CD4-positive, alpha-beta T cell treated with Interleukin-2 at 100 ng/mL for 4 hours (primary cell): ENCODE measurements around the gene ANO2.

Source experiments
- DNase-seq: peaks from one replicate; pipeline ENCODE4 v3.0.0-alpha.2; 2020; ENCODE audit warnings: low spot score

Gene ANO2

DNA sequence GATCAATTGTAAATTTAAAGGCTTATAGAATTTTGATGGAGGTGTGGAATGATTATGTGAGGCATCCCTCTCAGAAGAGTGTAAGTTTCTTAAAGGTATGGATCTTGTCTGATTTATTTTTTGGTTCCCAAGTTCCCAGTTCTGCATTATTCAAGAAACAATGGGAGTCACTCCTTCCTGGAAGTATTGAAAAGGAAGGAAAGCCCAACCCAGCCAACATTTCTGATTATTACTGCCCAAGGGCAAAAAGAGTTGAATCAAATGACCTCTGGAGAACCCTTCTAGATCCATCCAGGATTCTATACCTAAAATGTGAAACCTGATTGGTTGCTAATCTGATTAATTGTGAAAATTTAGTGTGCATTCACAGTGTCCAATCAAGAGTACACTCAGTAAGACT is 166.2 kb downstream of the ANO2 start:
- DNase-seq = no peak

DNA sequence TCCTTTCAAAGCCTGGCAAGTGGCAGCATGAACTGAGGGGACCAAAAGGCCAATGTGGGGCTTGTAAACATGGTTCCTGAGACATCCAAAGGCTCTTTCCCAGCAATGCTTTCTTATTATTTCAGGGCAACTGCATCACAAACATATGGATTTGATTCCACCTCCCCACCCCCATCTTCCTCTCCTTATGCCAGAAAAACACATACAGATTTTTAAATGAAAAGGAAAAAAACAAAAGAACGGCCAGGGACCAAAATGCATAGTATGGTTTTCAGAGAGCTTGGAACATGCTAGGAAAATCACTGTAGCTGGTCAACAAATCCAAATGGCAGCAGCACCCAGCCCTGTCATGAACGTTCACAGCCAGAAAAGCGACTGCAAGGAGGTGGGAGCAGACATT is 167.6 kb downstream of the ANO2 start:
- no peak for DNase-seq

DNA sequence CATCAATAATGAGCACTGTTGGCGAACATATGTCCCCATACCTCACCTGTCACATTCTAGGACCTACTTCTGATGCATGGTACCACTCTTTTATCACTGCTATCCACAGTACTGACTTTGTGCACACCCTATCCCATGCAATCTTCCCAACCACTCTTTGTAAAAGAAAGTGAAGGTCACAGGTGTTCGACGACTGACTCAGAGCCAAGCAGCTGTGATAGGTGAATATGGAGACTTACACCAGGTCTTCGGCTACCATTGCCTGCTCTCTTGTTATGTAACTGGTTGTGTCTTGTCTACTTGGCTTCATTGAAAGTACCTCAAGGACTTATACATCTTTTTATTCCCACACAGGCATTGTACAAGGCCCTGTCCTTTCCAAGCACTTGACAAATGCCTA is 169.0 kb downstream of the ANO2 start:
- DNase-seq = no peak

DNA sequence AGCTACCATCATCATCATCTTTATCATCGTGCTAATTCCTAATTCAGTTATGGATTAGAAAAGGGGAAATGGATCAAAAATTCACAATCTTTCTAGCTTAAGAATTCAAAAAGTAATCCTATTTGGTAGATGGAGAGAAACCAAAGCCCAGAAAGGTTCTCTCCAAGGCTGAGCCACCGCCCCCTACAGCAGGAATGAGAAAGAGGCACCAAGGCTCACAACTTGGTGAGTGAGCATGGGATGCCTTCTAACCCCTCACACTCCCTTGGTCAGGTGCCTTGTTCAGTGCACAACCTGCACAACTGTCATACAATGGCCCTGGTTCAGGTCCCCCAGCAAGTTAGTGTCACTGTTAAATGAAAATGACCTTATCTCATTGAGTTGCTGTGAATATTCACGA is 171.5 kb downstream of the ANO2 start:
- no peak for DNase-seq

DNA sequence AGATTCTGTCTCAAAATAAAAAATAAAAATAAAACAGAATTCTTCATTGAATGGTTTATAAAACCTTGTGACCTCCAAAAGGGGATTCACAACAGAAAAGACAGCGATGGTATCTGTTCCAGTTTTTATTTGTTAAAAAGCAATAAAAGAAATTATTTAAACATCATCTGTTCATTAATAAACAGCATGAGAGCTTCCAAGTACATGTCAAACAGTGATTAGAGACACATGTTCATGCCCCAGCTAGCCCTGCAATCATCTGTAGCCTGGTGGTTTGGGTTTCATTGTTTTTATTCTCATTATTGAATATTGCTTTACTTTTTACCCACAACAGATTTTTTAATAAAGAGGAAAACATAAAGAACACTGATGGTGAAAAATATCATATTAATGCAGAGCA is 173.3 kb downstream of the ANO2 start:
- DNase-seq = no peak

DNA sequence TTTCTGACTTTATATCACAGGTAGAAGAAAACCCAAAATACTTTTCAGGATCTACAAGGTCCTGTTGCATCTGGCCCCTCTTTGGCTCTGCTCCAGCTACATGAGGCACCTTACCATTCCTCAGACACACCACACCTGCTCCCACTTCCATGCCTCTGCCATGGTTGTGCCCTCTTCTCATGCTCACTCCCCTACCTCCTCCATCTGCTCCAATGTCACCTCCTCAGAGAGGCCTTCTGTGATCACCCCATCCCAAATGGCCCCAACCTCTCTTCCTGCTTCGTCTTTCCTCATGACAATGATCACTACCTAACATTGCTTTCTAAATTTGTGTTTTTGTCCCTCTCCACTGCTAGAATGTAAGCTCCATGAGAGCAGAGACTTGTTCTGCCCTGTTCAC is 174.3 kb downstream of the ANO2 start:
- no peak for DNase-seq

DNA sequence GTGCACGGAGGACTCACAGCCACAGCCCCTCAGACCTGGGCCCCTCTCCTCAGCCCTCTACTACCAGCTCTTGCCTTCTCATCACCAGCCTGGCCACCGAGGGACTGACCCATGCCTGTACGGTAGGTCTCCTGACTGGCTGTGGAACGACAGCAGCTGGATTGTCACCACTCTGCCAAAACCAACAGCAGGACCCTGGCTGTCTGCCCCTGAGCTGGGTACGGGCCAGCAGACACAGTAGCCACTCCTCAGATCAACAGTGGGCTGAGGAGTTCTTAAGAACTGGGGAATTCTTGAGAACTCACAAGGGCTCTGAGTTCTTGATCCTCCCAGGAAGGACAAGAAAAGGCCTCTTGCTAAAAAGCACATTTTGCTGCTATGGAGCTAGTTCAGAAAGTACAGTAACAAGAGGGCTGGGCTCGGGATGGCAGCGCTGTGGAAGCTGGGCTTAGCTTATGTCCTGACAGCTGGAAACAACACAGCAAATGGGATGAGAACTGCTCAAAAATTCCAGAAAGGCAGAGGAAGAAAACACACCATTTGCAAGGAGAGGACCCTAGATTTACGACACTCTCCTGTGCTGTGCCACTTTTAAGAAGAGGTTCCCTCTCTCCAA is 176.4 kb downstream of the ANO2 start:
- DNase-seq = no peak

DNA sequence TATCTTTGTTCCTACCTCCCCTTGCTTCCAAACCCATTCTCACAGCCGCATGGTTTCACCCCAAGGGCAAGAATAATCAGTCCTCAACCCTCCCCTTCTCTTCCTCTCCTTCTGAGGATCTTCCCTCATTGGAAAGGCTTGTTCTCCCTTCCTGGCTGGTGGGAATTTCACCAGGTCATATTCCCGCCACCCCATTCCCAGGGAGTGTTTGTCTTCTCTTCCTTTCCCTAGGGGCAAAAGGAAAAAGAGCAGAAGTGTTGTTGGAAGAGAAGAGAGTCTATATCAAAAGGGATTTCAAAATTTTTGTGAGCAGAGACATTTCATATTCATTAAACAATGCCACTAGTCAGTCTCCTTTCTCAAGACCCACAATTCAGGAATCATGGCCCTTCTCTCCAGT is 176.9 kb downstream of the ANO2 start:
- no peak for DNase-seq

DNA sequence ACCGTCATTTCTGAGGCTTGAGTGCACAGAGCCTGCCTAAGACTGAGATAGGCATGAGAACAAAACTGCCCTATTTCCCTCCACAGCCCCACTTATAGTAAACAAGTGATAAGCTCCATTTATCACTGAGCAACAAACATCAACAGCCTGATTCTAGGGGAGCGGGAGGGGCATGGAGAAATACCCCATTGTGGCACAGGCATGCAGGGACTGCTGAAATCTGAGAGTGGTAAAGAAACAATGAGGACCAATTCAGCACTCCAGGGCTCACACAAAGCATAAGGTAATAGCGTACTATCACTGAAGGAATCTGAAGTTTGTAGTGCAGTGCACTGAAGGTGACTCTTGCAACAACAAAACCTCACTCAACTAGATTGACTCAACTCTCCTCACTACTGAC is 186.7 kb downstream of the ANO2 start:
- no peak for DNase-seq

DNA sequence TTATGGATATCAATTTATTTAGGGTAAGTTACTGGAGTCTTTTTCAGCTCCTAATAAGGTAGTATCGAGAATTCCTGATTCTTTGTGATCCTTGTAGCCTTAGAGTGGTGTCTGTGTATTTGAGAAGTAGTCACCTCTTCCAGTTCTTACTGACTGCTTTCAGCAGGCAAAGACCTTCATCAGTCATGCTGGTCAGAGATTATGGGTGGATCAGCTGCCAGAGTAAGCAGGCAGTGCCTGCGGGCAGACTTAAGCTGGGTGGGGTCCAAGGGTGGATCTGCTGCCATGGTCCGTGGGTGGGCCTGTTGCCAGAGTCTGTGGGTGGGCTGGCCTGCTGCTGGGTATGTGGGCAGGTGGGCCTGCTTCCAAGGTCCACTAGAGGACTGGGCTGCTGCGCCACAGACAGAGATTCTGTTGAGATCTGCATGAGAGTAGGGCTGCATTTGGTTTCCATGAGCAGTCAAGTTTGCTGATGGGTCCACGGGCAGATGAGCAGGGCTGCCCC is 188.7 kb downstream of the ANO2 start:
- DNase-seq = no peak

DNA sequence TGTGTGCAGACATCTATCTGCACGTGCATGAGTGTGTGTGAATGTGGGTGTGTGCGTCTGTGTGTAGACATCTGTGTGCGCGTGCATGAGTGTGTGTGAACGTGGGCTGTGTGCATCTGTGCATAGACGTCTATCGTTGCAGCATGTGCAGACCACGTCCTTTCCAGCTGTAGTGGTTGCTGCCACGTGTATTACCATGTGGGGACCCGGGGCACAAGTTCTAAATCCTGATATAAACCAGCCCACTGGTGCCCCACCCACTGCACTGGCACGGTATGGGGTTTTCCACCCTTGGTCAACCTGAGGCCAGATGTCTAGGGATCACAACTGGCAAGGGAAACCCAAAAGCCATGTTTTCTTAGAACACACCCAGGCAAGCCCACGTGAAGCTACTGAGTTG is 197.0 kb downstream of the ANO2 start:
- no peak for DNase-seq

DNA sequence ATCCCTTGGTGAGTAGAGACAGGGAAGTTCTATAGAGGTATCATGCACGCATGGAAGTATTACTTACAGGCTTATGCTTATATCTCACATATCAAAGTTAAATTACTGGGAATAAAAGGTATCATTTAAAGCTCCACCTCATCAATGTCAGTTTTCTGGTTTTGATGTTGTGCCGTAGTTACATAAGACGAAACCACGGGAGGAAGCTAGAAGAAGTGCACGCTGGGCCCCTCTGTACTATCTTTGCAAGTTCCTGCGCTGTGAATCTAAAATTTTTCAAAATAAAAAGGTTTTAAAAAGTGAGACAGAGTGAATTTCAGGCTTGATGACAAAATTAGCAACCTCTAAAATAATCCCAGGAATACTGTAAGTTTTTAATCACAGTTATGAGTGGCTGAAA is 198.1 kb downstream of the ANO2 start:
- DNase-seq = no peak

DNA sequence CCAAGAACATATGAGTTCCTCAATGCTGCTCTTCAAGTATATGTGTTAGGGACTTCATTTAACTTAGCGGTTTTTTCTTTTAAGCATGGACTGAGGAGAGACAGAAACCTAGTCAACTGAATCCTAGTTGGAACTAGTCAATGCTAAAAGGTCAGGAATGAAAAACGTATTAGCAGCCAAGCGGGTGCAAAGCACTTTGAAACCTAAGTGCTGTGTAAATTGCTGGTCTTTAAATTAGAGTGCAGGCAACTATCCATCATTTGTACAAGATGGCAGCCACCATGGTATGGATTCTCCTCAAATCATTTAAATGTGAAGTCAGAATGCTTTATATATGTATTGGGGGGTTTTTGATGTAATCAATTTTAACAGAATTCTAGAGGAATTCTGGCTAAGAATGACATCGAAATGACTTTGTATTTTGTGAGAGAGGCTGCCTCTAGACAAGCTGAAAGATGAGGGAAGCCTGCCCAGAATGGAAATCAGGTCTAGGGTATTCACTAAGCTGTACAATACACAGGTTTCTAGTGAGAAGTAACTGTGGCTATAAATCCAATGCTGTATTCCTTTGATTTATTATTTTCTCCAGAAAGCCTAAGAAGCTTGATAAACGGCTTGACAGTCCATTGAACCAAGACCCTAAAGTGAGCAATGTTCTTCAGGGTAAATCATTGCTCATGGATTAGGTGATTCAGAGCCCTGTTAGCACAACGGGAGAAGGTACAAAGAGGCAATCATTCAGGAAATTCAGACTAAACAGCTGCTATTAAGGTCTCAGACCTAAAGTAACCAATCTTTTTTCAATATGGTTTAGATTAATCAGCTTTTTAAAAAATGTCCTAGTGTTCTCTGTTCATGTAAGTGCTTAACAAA is 198.8 kb downstream of the ANO2 start:
- DNase-seq = no peak

DNA sequence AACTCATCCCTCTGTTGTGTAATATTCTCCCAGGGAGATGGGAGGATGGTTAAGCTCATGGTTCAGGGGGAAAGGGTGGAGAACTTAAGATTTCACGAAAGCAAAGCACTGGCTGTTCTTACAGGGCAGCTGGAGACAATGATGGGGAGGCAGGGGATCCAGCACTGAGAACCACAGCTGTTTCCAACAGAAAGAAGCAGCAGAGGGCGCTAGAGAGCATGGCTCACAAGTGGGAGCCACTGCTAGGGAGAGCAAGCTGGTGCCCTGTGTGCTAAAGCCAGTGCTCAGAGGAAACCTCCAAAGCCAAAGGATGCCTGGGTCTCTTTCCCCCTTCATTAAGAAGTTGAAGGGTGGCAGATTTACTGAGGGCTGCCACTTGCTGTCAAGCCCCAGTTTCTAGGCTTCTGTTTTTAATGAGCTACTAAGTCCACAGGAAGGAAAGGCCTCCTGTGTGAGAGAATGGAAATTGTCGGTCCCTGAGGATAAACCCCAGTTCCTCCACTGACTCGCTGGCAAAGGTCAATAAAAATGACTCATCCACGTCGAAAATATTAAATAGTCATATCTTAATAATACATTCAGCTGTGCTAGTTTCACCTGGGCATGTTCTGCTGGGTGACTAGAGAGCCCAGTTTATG is 199.7 kb downstream of the ANO2 start:
- DNase-seq = peak; percentile 11

DNA sequence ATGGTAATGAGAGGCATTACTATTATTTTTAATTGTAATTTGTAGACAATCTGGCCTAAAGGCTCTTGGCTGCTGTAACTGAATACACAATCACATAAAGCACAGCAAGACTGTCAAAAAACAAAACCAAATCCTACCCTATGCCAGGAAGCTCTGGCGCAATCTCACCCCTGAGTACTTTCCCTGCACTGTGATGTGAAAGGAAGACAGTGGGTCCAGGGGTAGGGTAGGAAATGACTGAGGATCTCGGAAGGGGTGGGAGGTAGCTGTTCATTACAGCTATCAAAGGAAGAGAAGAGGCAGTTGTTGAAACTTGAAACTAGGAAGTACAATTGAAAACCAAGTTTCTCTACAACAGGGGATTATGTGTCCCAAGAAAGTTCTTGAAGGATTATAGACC is 202.8 kb downstream of the ANO2 start:
- DNase-seq = no peak

DNA sequence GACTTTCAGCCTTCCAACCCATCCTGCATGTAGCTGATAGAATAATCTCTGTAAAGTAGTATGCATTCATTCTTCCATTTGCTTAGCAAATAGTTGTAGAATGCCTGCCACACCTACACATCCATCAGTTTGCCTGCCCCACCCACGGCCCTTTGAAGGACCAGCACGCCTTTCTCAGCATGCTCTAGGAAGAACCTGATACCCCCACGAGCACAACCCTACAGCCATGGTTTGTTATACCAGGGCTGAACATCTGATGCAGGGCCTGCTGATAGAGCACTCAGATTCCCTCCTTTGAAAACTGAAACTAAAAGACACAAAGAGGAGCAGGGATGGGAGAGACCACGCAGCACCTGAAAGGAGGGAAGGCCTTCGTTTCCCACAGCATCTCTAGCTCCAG is 205.1 kb downstream of the ANO2 start:
- DNase-seq = no peak

DNA sequence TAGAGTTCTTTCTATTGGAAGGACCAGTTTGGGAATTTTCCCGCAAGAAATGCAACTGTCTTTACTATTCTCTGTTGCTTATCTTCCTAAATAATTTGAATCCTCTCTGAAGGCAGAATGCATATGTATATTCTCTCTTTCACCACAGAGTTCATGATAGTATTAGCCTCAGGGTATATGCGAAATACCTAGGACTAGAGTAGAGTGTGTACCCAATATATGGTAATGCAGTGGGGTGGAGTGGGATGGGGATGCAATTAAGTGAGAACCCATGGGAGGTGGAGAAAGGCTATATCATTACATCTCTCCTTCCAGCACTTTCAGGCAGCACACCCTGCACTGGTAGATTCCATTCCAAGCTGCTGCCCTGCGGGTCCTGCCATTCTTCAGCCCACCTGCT is 207.3 kb downstream of the ANO2 start:
- no peak for DNase-seq

DNA sequence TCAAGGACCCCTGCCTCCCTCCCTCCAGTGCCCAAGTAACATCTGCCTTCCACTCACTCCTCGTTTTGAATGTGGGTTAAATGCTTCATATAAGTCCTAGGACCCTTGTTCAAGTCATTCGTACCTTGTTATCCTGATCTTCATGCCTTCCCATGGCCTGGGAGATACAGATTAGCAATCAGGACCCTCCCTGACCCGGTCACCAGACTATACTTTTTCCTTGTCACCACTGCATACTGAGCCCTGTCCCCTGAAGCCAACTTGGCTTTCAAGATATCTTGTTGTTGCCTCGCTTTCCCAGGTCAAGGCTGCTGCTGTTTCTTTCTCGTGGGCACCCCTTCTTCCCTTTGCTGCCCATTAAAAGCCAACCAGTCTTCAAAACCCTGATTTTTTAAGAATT is 208.5 kb downstream of the ANO2 start:
- DNase-seq = no peak

DNA sequence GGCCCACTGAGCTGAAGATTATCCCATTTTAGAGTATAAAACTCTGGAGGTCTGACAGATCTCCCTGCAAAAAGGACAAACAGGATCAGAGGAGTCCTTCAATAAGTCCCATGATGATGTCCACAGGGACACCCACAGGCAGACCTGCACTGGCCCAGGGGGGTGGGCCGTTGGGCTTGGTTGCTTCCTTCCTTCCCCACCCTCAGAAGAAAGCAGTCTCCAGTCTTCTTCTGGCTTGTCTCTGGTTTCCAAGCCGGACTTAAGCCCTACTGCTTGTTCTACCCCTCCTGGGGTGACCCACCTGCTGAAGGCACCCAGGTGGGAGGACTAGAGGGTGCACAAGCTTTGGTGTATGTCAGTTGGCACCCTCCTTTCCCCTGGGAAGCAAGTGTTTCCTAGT is 209.0 kb downstream of the ANO2 start:
- no peak for DNase-seq

DNA sequence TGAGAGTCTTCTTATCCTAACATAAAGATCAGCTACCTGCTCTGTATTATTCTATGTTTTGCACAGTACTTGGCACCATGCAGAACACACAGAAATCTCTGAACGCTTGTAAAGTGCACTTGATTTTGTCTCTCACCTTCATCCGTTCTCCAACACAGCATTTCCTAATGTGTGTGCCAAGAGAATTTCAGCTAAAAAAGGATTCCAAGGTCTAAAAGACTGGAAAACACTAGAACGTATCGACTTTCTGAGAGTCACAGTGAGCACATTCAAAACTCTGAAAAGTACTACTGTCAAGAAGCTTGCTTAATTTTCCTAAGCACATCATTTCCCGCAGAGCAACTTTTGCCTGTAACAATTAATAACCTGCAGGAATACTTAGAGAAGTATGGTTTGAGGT is 211.1 kb downstream of the ANO2 start:
- DNase-seq = no peak

DNA sequence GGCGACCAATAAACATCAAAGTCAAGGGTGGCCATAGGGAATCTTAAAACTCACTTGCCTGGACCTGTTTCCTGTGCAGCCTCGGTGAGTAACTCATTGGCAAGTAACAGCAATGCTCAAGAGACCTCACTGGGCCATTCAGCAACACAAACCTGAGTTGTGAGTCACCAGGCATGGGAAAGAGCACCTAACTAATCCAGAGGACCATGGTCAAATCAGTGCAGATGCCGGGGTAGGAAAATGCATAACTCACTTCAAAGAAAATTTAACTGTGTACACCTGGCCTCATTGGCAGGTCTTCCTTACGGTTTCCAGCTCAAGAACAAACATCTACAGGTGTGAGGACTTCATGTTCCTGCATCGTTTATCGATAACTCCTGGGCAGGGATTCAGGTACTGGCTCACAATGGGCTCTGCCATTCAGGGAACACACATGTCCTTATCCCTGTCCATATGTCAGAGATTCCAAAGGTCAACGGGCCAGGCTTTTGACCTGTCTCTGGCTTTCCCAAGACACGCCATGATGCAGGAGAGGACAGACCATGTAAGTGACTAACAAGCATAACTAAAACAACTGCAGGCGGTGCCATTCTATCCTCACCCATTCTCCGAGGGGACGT is 211.8 kb downstream of the ANO2 start:
- no peak for DNase-seq

DNA sequence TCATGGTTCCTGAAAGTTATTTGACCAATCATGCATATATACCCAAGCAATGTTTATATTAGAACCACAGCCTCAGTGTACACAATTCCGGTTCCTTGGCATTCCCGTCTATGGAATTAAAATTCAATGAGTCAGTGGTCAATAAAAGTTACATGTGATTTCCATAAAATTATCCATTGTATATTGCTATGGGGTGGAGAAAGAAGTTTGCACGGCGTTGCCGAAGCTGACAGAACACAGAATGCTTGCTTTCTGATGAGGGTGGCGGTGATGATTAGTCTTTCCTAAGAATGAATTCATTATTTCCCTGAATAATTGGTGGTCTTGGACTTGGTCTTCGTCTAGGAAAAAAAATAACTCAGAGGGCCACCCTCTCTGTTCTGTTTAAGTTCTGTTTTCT is 214.1 kb downstream of the ANO2 start:
- no peak for DNase-seq

DNA sequence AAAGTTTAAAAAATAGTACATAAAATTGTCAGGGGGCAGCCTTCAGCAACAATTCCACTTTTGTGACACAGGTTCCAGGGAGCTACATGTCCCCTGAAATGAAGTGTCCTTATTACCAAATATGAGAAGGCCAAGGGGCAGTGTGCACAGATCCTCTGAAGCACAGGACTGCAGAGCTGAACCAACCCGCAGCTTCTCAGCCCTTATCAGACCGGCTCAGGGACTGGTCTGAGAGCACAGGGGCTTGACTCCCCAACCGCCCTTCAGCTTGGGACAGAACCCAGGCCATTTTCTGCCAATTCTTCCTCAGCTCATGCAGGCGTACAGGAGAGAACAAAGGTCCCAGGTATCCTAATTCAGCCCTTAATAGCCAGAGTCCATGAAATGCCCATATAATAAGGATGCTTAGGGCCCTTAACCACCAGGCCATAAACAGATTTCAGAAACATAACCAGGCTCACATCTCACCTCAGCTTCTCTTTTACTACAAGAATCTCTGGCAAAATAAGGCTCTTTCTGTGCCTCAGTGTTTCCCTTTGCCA is 221.3 kb downstream of the ANO2 start:
- DNase-seq = no peak
